OCI-LY3 (cell line): Measurements from ENCODE around the gene LMO1.

Experiments used
- H2AFZ ChIP-seq: fragments of 200-600, 300-600 bp; shearing (Covaris generic); 2 replicates; pipeline ENCODE4 v1.6.0; 2014; ENCODE audit warnings: antibody characterized with exemption, low read depth, low read length
- H3K27ac ChIP-seq: fragments of 200-600, 300-600 bp; sonication (generic); 2 replicates; pipeline ENCODE4 v1.5.1; 2014; ENCODE audit warnings: mild to moderate bottlenecking, low read length, moderate library complexity, mixed read lengths
- H3K27me3 ChIP-seq: fragments of 200-600, 300-600 bp; sonication (generic); 2 replicates; pipeline ENCODE4 v1.6.1; 2014; ENCODE audit warnings: low read depth, low read length, mixed read lengths
- H3K36me3 ChIP-seq: fragments of 200-600, 300-600 bp; sonication (generic); replicated peaks from 2 replicates; pipeline ENCODE3; 2014; ENCODE audit warnings: low read depth, low read length, mixed read lengths
- H3K4me1 ChIP-seq: fragments of 300-600, 200-600 bp; sonication (generic); 2 replicates; pipeline ENCODE4 v1.6.1; 2014; ENCODE audit warnings: low read length, mixed read lengths
- H3K4me2 ChIP-seq: fragments of 200-600, 300-600 bp; sonication (generic); 2 replicates; pipeline ENCODE4 v1.6.1; 2014; ENCODE audit warnings: low read length, mixed read lengths
- H3K4me3 ChIP-seq: fragments of 300-600, 200-600 bp; sonication (generic); 2 replicates; pipeline ENCODE4 v1.5.1; 2014; ENCODE audit warnings: antibody characterized with exemption, mild to moderate bottlenecking, low read length, moderate library complexity
- H3K79me2 ChIP-seq: fragments of 300-600, 200-600 bp; shearing (Covaris generic); 2 replicates; pipeline ENCODE4 v1.6.1; 2014; ENCODE audit warnings: mild to moderate bottlenecking, low read length, mixed read lengths
- H3K9ac ChIP-seq: fragments of 300-600, 200-600 bp; shearing (Covaris generic); 2 replicates; pipeline ENCODE4 v1.6.0; 2014; ENCODE audit warnings: mild to moderate bottlenecking, low read length, moderate library complexity
- H3K9me3 ChIP-seq: fragments of 200-600, 300-600 bp; shearing (Covaris generic); 2 replicates; pipeline ENCODE4 v1.6.1; 2014; ENCODE audit warnings: low read length, mixed read lengths; ENCODE audit not compliant: insufficient read depth
- H4K20me1 ChIP-seq: fragments of 200-600, 300-600 bp; sonication (generic); 2 replicates; pipeline ENCODE4 v1.6.1; 2016; ENCODE audit warnings: low read length, mixed read lengths; ENCODE audit not compliant: insufficient read depth
- CTCF ChIP-seq: fragments of 200-600, 300-600 bp; sonication (generic); IDR thresholded peaks from 2 replicates; pipeline ENCODE4 v1.5.1; 2014; ENCODE audit warnings: antibody characterized with exemption, low read length, low read depth
- EZH2phosphoT487 ChIP-seq: fragments of 200-600 bp; shearing (Covaris generic); IDR thresholded peaks from 2 replicates; pipeline ENCODE4 v1.6.1; 2018; ENCODE audit warnings: antibody characterized with exemption, mixed run types, low read depth

Gene LMO1

GRCh38 chr11:8229299-8230177, 34.1 kb downstream of the LMO1 start:
- Histone ChIP-seq H3K4me2 (no peak overlapping the region), H3K4me3 (no peak overlapping the region), H3K9me3 (no peaks in the 10 kb centered on the region), H3K27me3 (no peaks in the 10 kb centered on the region; the same call in 1 of the 2 replicates), H3K36me3 (no peaks in the 10 kb centered on the region), H4K20me1 (no peaks in the 10 kb centered on the region), H3K27ac (no peak overlapping the region), H3K79me2 (no peaks in the 10 kb centered on the region), H3K9ac (no peak overlapping the region), H2AFZ (no peak overlapping the region), H3K4me1 (peaks cover 19% of the 10 kb centered on the region)
- TF ChIP-seq EZH2phosphoT487 (no peak), CTCF (no peak)

GRCh38 chr11:8228231-8228630, 35.4 kb downstream of the LMO1 start:
- Histone ChIP-seq H3K36me3 (no peaks in the 10 kb centered on the region), H3K4me1 (peaks cover 16% of the 10 kb centered on the region; the same call in 1 of the 2 replicates), H3K79me2 (no peaks in the 10 kb centered on the region), H3K9ac (no peak overlapping the region), H3K4me2 (no peak overlapping the region), H3K27me3 (no peaks in the 10 kb centered on the region; the same call in 1 of the 2 replicates), H3K27ac (no peak overlapping the region), H3K9me3 (no peaks in the 10 kb centered on the region), H4K20me1 (no peaks in the 10 kb centered on the region), H2AFZ (no peak overlapping the region), H3K4me3 (no peak overlapping the region)
- TF ChIP-seq CTCF (no peak), EZH2phosphoT487 (no peak)

- Histone ChIP-seq H3K4me2 (no peak overlapping the region), H3K36me3 (no peaks in the 10 kb centered on the region), H4K20me1 (no peaks in the 10 kb centered on the region), H3K4me1 (peaks cover 16% of the 10 kb centered on the region; the same call in 1 of the 2 replicates), H3K27ac (no peak overlapping the region), H3K9me3 (no peaks in the 10 kb centered on the region), H3K4me3 (no peak overlapping the region), H3K9ac (no peak overlapping the region), H3K79me2 (no peaks in the 10 kb centered on the region), H3K27me3 (no peaks in the 10 kb centered on the region; the same call in 1 of the 2 replicates), H2AFZ (no peak overlapping the region)
- no peak for TF ChIP-seq CTCF
These were observed 36.2 kb downstream of the LMO1 start for GRCh38 chr11:8227156-8228152.
